GM18505 (cell line): ENCODE measurements around the gene FAM216A.
A peak's percentile ranks its signal among the peaks of the same experiment; 100 is the strongest.
"Not testable (repeated sequence)": the region's sequence is repeated elsewhere in the genome, so short reads cannot be mapped to it uniquely, and the experiment has no call there.

Experiments used
- ATAC-seq: cut with Tn5 transposase; IDR thresholded peaks from one replicate; pipeline ENCODE4 v1.9.1; 2021; ENCODE audit not compliant: unreplicated experiment
- POLR2A ChIP-seq: IDR thresholded peaks from 4 replicates; pipeline ENCODE4 v1.6.1; 2011; ENCODE audit warnings: borderline replicate concordance; ENCODE audit not compliant: insufficient read depth, insufficient read length; ENCODE audit errors: extremely low read depth

The FAM216A gene

DNA sequence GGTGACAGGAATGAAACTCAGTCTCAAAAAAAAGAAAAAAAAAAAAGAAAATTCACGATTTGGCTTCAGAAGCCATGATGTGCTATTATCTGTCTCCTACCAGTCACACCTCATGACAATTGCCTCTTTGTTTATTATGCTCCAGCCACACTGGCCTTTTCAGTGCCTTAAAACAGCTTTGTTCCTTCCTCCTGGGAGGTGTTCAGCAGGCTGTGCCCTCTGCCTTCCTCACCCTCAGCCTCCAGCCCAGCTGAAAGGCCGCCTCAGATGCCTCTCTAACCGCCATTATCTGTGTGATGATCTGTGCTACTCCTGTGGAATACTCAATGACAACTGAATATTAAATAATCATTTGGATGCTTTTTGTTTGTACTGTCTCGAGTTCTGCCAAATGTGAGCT, 9.9 kb upstream of the FAM216A start:
- TF ChIP-seq POLR2A, result no peak
- no peak for ATAC-seq

DNA sequence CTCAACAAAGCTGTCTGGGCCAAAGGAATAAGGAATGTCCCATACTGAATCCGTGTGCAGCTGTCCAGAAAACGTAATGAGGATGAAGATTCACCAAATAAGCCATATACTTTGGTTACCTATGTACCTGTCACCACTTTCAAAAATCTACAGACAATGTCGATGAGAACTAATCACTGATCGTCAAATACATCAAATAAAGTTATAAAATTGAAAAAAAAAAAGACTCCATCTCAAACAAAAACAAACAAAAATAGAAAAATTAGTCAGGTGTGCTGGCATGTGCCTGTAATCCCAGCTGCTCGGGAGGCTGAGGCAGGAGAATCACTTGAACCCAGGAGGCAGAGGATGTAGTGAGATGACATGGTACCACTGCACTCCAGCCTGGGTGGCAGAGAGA, 7.5 kb upstream of the FAM216A start:
- ATAC-seq, result not testable (repeated sequence)

DNA sequence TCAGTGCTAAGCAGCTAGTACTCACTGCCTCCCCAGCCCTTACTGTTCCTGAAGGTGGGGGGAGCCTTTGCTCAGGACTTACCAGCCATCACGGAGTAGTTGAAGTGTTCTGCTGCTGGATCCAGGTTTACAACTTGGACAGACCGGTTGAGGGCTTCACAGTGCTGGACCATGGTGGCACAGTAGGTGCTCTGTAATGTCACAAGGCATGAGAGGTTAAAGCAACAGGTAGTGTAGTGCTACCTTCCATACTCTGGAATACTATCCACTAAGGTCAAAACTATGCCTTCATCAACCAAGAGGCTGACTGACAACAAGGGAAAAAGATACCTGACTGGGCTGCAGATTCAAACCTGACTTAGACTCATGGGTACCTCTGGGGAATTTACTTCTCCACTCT, 3.6 kb upstream of the FAM216A start:
- no peak for TF ChIP-seq POLR2A
- ATAC-seq, result no peak

DNA sequence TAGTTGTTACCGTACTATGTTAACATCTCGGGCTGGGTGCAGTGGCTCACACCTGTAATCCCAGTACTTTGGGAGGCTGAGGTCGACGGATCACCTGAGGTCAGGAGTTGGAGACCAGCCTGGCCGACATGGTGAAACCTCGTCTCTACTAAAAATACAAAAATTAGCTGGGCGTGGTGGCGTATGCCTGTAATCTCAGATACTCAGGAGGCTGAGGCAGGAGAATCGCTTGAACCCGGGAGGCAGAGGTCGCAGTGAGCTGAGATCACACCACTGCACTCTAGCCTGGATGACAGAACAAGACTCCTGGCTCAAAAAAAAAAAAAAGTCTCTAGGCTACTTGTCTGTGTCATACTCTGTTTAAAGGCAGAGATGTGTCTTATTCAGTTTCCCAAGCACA, 2.9 kb upstream of the FAM216A start:
- not testable (repeated sequence) for ATAC-seq

DNA sequence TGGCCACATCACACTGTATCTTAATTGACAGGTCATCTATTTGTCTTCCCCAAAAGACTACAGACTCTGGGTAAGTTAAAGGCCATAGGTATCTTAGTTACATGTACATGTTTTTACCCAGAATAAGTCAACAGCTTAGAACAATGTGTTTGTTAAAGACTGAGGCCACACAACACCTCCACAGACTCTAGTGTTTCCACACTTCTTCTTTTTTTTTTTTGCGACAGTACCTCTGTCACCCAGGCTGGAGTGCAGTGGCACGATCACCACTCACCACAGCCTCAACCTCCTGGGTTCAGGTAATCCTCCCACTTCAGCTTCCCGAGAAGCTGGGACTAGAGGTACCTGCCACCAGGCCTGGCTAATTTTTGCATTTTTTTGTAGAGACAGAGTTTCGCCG, 1.9 kb upstream of the FAM216A start:
- no peak for TF ChIP-seq POLR2A
- ATAC-seq, result no peak

DNA sequence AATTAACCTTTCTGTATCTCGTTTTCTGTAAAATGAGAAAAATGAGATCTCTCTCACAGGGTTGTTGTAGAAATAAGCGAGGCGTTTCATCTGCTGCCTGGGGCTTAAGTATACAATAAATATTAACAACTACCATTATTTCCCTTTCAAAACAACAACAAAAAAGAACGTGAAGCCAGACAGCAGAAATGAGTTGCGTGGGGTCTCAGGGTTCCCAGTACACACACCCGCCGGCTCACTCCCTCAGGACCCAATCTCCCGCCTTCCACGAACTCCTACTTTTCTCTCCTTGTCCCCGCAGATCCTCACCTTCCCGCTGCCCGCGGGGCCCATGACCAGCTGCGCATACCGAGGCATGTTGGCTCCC, 815 bp upstream of the FAM216A start:
- ATAC-seq, result no peak
- no peak for TF ChIP-seq POLR2A

DNA sequence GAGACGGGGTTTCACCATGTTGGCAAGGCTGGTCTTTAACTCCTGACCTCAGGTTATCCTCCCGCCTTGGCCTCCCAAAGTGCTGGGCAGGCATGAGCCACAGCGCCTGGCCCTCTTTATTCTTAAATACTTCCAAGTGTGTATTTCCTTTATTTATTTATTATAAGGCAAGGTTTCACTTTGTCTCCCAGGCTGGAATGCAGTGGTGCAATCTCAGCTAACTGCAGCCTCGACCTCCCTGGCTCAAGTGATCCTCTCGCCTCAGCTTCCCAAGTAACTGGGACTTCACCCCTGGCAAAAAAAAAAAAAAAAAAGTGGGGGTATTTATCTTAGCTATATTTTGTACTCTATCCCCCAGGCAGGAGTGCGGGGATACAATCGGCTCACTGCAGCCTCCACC, 6.8 kb downstream of the FAM216A start:
- TF ChIP-seq POLR2A, result no peak
- no peak for ATAC-seq

DNA sequence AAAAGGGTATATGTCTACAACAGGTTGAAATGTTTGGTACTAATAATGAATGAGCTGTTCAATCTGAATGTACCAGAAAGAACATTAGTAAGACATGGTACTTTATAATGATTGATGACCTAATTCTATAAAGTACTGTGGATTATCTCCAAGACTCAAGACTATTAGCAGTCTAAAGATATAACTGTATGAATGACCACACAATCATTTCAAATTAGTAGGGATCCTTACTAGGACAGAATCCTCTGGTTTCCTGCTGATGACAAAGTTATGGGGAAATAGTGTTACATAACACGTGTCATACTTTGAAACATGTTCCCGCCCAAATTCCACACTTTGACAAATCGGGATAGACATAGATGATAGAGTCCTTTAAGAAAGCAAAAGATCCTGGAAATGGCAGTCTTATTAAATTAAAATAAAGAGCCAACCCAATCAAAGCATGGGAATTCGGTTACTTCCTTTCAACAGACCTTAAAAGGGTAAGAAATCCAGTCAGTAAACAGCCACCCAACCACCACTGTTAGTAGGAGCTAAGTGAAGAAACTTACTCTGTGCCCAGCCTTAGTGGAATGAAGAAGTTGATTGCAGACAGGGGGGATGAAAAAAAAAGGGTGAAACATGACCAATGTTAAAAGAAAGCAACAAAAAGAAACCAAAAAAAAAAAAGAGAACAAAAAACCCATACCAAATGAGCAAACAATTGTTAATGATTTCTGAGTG, 30.5 kb downstream of the FAM216A start:
- ATAC-seq, result no peak
- TF ChIP-seq POLR2A, result no peak

DNA sequence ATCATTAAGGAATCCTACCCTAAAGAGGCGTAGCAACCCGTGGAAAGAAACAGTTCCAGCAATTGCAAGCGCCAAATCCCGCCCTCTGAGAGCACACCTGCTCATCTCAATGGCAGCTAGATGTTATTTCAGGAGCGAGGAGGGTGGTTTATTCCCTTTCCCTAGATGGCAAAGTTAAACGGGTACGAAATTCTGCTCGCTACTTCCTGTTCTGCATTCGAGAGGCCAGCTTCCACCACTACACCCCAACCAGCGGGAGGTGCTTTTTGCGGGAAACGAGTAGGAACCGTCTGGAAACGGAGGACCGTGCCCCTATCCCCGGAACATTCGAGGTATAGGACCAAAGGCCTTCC, 32.7 kb downstream of the FAM216A start:
- no peak for ATAC-seq

DNA sequence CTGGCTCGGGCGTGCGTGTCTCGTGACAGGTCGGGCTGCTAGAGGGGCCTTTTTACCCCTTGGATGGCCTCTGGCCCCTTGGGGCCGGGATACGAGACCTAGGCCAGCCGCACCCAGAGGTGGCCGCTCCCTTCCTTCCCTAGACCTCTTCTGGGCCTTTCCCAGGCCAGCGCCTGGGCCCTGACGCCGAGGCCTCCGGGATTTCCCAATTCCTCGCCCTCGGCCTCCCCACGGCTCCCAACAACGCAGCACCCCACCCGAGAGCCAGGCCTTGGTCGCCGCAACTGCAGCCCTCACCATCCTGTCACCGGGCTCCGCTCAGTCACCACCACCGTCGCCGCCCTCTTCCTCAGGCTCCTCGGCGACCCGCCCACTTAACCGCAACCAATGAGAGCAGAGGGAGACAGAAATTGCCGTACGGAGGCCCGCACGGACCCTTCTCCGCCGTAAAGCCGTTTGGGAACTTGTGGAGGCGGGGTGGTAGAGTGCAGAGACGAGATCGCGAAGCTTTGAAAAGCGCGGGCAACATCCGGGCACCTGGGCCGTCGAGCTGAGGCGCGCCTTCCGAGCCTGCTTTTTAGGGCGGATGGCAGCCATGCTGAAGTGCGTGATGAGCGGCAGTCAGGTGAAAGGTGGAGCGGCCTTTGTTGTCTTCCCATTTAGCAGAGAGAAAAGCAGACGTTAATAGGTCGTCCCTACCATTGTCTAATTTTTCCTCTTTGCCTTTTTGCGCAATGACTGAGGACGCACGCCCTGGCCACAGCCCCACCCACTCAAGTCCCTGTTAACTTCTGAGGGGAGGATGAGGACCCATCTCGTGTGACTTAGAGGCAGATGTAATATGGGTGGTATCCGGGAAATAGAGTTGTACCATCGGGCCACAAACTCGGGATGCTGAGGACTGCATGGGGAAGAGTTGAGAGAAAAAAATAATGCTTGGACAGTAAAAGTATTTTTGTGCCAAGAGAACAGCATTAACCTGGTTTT, 33.4 kb downstream of the FAM216A start, which contains the start of the genes RAD9B and VPS29:
RAD9B (plus strand) TSS at position 580 of the 987 bp plus-strand sequence; CDS start at position 587, 7 bp downstream.
VPS29 (minus strand) TSS at position 360 of the 987 bp plus-strand sequence; CDS start at position 300, 60 bp downstream.
- ATAC-seq, result peak; percentile 93
- peak; percentile 96 for TF ChIP-seq POLR2A

More for the DNA sequence above, 32.7 kb downstream of the FAM216A start:
- no peak for TF ChIP-seq POLR2A

DNA sequence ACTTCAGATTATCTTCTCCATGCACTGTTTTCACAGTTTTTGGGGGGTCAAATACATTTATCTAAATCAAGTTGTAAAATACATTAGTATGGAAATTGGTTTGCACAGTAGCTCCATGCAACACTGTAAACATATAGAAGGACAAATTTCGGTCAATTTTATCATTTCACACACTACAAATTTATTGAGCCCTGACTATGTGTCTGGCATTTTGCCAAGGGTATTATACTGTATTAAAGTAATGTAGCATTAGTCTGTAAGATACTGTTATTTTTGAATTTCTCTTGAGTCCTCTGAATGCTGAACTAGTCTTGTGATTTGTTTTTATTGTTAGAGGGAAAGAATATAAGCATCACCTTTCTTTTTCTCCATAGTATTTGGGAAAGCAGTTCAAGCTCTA, 34.8 kb downstream of the FAM216A start:
- TF ChIP-seq POLR2A, result no peak
- no peak for ATAC-seq

DNA sequence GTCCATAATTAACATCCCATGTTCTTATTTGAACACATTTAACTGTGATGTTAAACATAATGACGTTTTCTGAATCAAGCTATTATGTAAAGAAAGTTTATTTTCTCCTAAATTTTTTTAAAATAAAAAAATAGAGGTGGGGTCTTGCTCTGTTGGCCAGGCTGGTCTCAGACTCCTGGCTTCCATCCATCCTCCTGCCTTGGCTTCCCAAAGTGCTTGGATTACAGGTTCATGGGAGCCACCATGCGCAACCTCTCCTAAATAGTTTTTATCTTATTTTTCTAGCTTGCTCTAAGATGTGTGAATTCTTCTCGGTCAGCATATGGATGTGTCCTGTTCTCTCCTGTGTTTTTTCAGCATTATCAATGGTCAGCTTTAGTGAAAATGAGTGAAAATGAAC, 36.7 kb downstream of the FAM216A start:
- ATAC-seq, result no peak
- no peak for TF ChIP-seq POLR2A

DNA sequence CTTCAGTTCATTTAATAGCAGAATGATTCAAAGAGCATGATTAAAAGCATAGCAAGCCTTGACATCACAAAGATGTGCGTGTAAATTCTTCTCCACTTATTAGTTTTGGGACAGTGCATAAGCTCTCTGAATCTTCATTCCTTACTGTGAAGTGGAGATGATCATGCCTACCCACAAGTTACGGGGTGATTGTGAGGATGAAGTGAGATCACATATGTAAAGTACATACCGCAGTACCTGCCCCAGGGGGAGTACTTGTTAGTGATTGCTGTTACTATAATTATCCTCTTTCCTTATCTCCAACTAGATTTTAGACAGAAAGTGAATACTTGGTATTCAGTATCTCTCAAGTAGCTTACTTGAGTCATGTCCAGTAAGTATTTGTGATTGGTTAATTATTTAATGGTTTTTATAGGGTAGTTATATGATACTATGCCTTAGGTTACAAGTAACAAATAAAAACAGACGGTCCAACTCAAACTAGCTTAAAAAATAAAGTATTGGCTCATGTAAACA, 39.5 kb downstream of the FAM216A start:
- no peak for TF ChIP-seq POLR2A
- no peak for ATAC-seq

DNA sequence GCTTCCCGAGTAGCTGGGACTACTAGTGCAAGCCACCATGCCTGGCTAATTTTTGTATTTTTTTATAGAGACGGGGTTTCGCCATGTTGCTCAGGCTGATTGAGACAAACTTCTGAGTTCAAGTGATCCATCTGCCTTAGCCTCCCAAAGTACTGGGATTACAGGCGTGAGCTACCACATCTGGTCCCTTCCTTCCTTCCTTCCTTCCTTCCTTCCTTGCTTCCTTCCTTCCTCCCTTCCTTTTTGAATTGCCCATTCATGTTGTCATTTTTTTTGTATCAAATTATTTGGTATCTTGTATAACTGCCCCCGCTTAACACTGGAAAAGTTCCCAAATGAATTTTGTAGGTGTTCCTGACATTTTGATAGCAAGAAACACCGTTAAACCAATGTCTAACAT, 45.2 kb downstream of the FAM216A start:
- no peak for TF ChIP-seq POLR2A
- no peak for ATAC-seq
